Erythroblast (primary cell): ENCODE data around the gene ZFHX3.

Experiments used
- GATA1 ChIP-seq: IDR thresholded peaks from 2 replicates; pipeline ENCODE4 v1.6.1; 2011; ENCODE audit warnings: low read depth, mild to moderate bottlenecking, control low read depth, low read length, moderate library complexity
- POLR2A ChIP-seq: IDR thresholded peaks from 2 replicates; pipeline ENCODE4 v1.6.1; 2011; ENCODE audit warnings: mild to moderate bottlenecking, low read length

DNA sequence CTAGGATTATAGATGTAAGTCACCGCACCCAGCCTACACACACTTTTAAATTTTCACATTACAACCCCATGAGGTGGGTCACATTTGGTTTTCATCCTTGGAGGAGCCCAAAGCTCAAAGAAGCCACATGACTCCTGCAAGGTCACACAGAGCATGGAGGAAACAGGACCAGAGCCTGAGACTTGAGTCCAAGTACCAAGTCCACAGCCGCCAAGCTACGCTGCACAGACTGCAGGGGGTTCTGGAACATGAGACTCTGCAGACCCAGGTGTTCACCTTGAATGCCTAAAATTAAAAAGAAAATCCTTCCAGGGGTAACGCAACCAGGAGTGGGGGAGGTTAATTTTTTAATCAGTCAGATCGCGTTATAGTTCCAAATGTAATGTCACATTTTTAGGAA is 150.2 kb downstream of the ZFHX3 start:
- no peak for TF ChIP-seq POLR2A
- TF ChIP-seq GATA1, result no peak
